CD4-positive, alpha-beta T cell treated with Interferon alpha-2 for 1 hour (primary cell): ENCODE results near the gene ANXA7.
A peak's percentile ranks its signal among the peaks of the same experiment; 100 is the strongest.
"Not testable (repeated sequence)": the region's sequence is repeated elsewhere in the genome, so short reads cannot be mapped to it uniquely, and the experiment has no call there.

Source experiments
- DNase-seq, 2 donors: peaks; one replicate each; pipeline ENCODE4 v3.0.0-alpha.2; 2020 to 2022

The ANXA7 gene

DNA sequence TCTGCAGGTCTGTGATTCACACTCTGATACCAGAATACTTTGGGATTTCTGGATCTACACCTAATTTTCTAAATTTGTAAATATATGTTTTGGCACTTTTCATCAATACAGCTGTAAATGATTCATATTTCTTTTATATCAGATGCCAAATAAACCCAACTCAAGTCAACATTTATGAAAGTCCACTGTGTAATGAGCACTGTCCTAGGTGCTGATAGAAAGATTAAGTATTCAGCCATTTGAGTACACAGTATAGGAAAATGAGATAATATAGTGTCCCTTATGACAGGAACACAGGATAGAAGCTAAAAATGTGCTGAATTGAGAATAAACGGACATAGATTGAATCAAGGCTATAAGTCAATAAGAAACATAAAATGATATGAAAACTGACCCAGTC, 6.4 kb downstream of the ANXA7 start:
- DNase-seq: no peak

DNA sequence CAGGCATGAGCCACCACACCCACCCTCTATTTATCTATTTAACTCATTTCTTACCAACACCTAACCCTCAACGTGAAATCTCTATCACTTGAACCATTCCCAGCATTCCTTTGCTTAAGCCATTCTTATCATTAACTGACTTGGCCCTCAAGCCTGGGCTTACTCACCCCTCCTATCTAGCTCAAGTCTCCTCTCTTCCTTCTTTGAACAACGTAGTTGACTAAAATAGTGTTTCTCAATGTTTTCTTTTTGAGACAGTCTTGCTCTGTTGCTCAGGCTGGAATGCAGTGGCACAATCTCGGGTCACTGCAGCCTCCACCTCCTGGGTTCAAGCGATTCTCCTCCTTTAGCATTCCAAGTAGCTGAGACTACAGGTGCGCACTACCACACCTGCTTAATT, 7.0 kb downstream of the ANXA7 start:
- no peak for DNase-seq

DNA sequence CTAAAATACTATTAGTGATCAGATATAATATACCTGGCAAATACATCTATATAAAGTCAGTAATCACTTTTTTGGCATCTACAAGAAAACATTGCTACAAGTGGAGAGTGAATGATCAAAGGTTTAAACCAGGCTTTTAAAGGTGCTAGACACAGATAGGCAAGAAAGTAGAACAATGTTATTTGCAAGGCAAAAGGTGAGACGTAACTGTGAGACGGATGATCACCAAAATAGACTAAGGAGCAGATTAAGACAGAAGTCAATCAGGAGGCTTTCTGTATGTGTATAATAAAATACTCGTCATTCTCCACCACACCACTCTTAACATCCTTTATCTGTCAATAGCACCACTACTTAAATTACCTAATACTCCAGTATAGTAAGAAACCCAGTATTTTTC, 8.3 kb downstream of the ANXA7 start:
- DNase-seq: no peak

DNA sequence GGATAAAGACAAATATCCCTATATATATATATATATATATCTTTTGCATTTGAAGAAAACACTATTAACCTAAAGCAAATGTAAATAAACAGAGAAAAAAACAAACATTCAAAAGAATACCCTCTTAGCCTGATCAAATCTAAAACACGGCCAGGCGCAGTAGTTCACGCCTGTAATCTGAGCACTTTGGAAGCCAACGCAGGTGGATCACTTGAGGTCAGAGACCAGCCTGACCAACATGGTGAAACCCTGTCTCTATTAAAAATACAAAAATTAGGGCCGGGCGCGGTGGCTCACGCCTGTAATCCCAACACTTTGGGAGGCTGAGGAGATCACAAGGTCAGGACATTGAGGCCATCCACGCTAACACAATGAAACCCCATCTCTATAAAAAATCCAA, 9.2 kb downstream of the ANXA7 start:
- DNase-seq: no peak

DNA sequence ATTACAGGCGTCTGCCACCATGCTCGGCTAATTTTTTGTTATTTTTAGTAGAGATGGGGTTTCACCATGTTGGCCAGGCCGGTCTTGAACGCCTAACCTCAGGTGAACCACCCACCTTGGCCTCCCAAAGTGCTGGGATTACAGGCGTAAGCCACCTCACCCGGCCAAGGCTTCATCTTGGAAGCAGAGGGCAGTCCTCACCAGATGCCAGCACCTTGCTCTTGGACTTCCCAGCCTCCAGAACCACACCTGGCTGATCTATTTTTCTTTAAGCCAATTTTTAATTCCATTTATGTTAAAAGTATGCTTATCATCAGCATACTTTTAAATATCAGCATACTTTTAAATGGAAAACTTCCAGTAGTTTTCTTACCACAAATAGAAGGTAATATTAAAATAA, 12.2 kb downstream of the ANXA7 start:
- DNase-seq: no peak

DNA sequence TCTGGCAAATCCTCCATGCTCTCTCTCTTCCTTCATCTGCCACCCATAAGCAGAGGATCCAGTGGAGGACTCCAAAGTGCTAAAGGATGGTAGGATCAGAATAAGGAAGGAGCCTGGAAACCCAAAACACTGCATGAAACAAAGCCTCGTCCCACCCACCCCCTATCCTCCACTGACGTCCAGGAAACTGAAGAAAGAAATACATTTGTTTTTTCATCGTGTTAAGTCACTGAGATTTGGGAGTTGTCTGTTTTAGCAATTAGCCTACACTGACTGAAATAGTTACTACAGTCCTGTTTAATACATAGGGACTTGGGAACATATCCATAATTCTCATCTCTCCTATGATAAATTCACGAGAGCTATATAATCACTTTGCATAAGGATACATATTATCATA, 14.8 kb downstream of the ANXA7 start:
- no peak for DNase-seq

DNA sequence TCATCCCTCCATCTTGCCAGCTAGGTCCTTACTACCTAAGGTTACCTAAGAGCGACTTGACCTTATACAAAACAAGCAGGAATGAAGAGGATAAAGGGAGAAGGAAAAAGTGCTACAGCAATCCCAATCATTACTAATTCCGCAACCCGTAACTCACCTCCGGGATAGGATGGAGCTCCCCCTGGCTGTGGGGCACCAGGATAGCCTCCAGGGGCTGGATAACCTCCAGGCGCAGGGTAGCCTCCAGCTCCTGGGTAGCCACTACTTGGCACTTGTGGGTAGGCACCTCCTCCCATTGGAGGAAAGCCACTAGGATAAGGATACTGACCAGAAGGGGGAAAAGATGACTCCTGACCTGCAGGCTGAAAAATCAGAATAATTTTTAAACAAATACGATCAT, 15.8 kb downstream of the ANXA7 start:
- DNase-seq: no peak

DNA sequence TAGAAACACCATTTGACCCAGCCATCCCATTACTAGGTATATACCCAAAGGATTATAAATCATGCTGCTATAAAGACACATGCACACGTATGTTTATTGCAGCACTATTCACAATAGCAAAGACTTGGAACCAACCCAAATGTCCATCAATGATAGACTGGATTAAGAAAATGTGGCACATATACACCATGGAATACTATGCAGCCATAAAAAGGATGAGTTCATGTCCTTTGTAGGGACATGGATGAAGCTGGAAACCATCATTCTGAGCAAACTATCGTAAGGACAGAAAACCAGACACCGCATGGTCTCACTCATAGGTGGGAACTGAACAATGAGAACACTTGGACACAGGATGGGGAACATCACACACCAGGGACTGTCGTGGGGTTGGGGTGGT, 19.5 kb downstream of the ANXA7 start:
- DNase-seq: not testable (repeated sequence)

DNA sequence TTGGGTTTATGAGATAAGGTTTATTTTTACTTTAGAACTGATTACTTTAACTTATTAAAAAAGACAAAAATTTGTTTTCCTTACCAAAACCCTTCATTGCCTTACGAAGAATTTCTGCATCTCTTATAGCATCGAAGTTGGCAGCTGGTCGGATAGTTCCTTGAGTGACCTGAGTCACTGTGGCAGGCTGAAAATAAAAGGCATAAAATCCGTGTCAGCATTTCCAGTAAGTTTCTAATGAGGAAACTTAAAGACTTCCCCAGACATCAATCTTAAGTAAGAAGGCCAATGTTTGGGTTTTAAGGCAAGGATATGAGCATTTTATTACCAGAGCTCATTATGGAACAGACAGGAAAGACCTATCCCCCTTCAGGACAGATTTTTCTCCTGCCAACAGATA, 25.6 kb downstream of the ANXA7 start:
- no peak for DNase-seq

DNA sequence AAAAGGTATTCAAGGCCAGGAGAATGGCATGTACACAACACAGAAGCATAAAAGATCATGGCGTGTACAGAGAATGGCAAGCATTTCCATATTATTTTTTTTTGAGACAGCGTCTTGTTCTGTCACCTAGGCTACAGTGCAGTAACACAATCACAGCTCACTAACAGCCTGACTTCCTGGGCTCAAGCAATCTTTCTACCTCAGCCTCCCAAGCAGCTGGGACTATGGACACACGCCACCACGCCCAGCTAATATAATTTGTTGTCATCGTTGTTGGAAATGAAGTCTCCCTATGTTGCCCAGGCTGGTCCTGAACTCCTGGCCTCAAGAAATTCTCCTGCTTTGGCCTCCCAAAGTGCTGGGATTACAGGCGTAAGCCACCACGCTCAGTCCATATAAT, 27.3 kb downstream of the ANXA7 start:
- DNase-seq: no peak

DNA sequence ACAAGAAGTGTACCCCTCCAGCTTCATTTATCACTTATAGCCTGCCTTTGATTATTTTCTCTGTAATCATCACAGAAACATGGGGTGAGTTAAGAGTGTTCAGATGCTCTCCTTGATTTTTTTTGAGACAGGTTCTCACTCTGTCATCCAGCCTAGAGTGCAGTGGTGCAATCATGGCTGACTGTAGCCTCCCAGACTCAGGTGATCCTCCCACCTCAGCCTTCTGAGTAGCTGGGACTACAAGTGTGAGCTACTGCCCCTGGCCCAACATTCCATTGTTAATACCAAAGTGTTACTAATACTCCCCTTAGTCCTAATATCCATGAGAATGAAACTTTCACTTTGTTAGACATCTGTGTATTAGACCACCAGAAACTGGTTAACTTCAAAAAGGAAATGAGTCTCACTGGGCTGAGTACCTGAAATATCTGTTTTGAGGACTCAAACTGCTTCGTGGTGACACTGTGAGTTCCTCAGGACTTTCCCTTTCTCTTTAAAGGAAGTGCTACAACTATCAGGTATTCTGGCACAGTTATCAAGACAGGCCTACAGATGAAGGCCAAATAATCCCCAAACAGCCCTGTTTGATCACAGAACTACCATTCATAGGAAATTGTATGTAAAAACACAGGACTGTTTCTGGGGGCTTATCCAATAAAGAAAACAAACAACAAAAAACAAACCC, 34.7 kb downstream of the ANXA7 start:
- DNase-seq: no peak

DNA sequence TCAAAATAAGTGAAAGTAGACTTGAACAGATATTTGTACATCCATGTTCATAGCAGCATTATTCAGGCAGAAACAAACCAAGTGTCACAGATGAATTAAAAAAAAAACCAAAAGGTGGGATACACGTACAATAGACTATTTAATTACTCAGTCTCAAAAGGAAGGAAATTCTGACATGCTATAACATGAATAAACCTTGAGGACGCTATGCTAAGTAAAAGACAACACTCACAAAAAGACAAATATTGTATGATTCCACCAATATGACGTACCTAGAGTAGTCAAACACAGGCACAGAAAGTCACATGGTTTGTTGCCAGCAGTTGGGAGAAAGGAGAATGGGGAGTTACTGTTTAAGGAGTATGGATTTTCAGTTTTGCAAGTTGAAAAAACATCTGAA, 37.2 kb downstream of the ANXA7 start:
- no peak for DNase-seq

DNA sequence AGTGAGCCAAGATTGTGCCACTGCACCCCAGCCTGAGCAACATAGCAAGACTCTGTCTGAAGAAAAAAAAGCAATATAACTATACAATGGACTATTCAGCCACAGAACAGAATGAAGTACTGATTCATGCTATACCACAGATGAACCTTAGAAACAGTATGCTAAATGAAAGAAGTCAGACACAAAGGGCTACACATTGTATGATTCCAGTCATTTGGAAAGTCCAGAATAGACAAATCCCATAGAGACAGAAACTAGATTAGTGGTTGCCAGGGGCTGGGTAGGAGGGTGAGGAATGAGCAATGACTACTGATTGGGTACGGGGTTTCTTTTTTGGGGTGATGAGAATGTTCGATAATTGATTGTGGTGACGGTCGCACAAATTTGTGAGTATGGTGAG, 45.6 kb downstream of the ANXA7 start:
- no peak for DNase-seq

DNA sequence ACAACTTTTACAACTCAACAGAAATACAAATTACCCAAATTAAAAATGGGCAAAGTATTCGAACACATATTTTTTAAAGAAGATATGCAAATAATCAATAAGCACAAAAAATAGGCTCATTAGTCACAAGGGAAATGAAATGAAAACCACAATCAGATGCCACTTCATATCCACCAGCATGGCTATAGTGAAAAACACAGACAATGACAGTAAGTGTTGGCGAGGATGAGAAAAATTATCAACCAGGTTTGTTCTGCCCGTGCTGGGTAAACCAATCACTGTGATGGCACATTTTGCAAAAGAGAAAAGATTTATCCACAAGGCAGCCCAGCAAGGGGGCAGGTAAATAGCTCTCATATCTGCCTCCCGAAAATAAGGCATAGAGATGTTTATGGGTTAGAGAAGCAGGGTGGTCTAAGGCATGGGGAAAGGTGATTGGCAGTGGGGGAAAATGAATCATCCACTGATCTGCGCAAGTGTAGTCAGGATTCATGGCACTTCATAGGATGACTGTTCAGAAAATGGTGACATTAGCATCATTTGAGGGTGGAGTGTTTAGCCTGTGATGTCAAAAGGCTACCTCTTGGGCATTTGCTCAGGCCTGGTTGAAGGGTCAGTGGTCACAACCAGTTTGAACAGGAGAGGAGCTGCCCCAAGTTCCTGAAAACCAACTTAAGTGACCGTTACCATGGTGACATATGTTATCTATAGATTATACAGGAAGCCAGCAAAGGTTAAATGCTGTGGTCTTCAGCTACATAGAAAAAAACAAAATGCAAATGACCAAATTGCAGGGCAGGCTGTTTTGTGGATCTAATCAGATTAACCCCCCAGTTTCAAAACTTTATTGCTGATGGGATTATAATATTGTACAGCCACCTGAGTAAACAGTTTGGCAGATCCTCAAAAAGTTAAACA, 47.2 kb downstream of the ANXA7 start:
- no peak for DNase-seq

DNA sequence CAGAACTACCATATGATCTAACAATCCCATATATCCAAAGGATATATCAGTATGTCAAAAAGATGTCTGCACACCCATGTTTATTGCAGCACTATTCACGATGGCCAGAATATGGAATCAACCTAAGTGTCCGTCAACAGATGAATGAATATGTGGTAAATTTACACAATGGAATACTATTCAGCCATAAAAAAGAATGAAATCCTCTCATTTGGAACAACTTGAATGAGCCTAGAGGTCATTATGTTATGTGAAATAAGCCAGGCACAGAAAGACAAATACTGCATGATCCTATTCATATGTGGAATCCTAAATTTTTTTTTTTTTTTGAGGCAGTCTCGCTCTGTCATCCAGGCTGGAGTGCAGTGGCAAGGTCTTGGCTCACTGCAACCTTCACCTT, 48.9 kb downstream of the ANXA7 start:
- no peak for DNase-seq

DNA sequence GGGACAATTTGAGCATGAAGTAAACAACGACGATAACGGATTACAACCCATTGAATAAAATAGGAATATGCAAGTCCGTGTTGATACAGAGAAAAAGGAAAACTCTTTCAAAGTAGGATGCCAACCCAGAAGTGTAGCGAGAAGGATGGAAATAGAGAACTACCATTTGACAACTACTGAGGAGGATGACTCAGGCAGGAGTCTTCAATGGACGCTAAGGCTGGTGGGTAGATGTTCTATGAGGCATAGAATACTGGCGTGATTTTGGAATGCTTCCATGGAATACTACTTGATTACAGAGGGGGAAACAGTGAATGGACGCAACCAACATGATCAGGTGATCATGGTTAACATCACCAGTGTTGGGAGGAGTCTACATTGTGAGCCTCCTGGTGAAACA, 54.4 kb downstream of the ANXA7 start:
- no peak for DNase-seq

DNA sequence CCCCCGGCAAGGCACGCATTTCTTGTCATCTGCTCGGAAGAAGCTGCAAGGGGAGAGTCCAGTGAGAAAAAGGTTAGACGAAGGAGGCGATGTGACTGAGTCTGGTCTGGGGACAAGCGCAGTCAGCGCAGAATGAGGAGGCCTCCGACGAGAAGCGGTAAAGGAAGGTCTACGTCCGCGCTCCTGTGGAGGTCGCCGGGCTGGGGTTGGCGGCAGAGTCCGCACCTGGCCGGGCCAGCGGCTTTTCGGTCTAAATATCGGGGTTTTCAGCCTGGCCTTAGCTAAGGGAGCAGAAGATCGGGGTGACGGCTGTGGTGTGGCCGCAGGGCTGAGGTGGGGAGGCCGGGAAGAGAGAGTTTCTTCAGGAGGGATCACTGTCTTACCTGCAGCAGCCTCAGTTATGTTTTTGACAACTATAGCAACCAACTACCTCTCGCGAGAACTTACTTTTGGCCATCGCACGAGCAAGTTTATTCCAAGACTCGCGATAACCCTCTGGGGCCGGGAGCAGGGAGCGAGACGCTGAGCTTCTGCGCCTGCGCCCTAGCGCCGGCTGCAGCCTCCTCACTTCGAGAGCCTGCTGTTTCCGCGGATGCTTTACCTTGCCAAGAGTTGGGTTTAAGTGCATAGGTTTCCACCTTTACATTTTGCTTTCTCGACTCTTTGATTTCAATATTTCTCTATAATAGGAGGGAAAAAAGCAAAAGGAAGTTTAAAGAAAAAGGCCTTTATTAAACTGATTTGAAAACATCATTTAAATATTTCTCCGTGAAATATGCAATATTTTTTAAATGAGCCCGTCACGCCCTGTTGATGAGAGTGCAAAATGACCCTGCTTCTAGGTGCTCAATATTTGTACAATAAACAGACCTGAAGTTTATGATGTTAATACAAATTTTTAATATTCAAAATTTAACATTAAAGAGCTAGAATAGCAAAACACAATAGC, 55.3 kb downstream of the ANXA7 start, which contains the start of gene CFAP70:
Gene CFAP70 (minus strand): TSS at position 534 of the 949 bp plus-strand sequence. CDS start 4,068 bp downstream, outside the sequence.
- peak; percentile 95 to 97 for DNase-seq

DNA sequence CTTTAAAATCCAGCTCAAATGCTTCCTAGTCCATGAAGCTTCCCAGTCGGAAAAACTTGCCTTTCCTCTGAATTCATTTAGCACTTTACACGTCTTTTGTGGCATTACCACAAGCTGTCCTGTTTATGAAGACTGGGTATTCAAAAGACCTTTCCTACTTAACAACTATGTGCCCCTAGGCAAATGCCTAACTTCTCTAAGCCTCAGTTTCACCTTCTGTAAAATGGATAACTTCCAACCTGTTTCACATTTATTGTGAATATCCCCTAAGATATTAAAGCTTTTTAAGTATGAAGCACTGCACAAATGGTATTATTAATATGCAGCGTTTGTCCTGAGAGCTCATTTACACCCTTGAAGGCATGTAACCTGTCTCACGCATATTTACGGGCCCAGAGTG, 56.0 kb downstream of the ANXA7 start:
- DNase-seq: no peak

DNA sequence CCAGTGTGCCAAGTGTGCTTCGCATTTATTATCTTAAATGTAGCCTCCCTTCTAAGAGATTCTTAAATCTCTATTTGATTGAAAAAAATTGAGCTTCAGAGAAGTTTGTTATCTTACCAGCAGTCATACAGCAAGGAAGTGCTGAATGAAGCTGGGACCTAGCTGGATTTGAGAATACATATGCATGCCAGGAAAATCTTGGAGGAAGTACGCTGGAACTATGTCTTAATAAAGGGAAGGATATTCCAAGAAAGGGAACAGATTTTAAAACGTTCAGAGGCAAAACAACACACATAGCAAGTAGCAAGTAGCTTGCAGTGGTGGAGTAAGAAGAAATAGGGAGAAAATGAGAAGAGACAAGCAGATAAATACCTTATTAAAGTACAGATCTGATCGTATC, 56.7 kb downstream of the ANXA7 start:
- no peak for DNase-seq

DNA sequence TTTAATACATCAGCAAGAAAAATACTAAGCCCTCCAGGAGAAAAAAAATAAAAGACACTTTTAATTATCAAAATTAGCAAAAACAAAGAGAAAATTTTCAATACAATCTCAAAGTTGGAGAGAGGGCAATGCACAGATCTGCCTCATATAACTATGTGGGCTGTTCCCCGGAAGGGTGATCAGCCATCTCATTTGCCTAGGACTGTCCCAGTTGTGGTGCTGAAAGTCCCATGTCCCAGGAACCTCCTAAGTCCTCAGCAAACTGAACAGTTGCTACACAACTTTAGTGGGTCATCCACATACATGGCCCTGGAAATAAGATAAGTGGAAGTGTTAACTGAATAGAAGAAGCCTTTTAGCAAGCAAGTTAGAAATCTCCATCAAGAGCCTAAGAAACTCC, 69.6 kb downstream of the ANXA7 start:
- no peak for DNase-seq

DNA sequence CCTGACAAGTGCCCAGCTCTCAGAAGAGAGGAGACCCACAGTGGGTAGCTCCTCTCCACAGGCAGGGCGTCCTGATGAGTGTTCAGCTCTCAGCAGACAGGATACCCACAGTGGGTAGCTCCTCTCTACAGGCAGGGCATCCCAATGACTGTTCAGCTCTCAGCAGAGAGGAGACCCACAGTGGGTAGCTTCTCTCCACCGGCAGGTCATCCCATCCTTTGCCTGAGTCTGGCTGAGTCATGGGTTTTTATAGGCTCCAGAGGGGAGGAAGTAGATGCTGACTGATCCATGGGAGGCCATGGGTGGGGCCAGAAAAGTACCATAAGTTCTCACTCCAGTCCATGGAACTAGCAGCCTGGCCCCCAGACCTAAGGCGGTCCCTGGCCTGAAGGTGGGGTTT, 73.7 kb downstream of the ANXA7 start:
- no peak for DNase-seq

DNA sequence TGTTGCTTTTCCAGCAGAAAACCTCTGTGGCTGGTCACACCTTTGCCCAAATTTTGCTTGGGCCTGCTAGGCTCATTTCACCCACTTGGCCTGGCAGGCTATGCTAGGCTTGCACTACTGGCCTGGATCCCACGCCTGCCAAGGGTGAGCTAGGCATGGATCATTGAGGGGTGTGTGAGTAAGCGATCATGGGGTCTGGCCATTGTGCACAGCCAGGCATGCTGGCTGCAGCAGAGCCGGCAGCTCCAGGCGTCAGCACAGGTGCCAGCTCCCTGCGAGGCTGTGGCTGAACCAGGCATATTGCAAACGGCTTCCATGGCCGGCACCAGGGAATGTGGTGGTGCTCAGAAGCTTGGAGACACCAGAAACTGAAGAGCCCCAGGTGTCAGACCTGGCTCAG, 74.4 kb downstream of the ANXA7 start:
- no peak for DNase-seq

DNA sequence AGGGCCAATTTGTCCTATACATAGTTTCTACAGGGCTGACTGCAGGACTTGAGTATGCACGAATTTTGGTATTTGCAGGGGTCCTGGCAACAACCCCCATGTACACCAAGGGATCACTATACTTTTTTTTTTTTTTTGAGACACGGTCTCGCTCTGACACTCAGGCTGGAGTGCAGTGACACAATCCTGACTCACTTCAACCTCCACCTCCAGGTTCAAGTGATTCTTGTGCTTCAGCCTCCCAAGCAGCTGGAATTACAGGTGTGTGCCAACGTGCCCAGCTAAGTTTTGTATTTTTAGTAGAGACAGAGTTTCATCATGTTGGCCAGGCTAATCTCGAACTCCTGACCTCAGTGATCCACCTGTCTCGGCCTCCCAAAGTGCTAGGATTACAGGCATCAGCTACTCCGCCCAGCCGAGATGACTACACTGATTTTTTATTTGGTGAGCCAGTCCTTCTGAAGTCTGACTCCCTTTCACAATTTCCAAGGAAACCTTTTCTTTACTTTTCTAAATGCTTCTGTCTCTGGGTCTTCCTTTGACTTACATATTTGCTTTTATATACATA, 75.0 kb downstream of the ANXA7 start:
- no peak for DNase-seq
